Keratinocyte (primary cell): Measurements from ENCODE around the gene MTR. TPM values are rescaled to one million over a fixed set of nuclear protein-coding genes. Genes with fewer than 3 reads are reported as not detected.

Experiments used
- DNase-seq: peaks from one replicate; pipeline ENCODE4 v3.0.0-alpha.2; 2011; ENCODE audit warnings: low read depth, missing footprints, low spot score
- FAIRE-seq: peaks from 2 replicates; lab custom pipeline; 2011; peaks lifted over from hg19 to GRCh38; lab: Jason Lieb, UNC
- H2AFZ ChIP-seq: 2 replicates; pipeline ENCODE4 v1.6.0; 2012; ENCODE audit warnings: low read length, control low read depth, inconsistent platforms; ENCODE audit not compliant: control insufficient read depth
- H3K27ac ChIP-seq: 2 replicates; pipeline ENCODE4 v1.5.1; 2011; ENCODE audit warnings: low read length; ENCODE audit not compliant: control insufficient read depth, insufficient read depth
- H3K27me3 ChIP-seq: 3 replicates; pipeline ENCODE4 v1.6.0; 2011; ENCODE audit warnings: low read length; ENCODE audit not compliant: control insufficient read depth, insufficient read depth; ENCODE audit errors: extremely low read depth
- H3K36me3 ChIP-seq, 2 experiments: 2 replicates in 1 of 2; 3 replicates in 1 of 2; pipeline ENCODE4 v1.5.1; 2011; ENCODE audit warnings: low read length in 2 of 2, mild to moderate bottlenecking in 1 of 2; ENCODE audit not compliant: control insufficient read depth in 2 of 2, insufficient read depth in 2 of 2; ENCODE audit errors: extremely low read depth in 1 of 2
- H3K4me1 ChIP-seq: 3 replicates; pipeline ENCODE4 v1.5.1; 2011; ENCODE audit warnings: low read length; ENCODE audit not compliant: control insufficient read depth, insufficient read depth; ENCODE audit errors: extremely low read depth
- H3K4me2 ChIP-seq: 3 replicates; pipeline ENCODE4 v1.6.0; 2011; ENCODE audit warnings: low read depth, low read length; ENCODE audit not compliant: control insufficient read depth, insufficient read depth; ENCODE audit errors: extremely low read depth
- H3K4me3 ChIP-seq, 3 experiments: fragments of 200-600 bp in 1 of 3; sonication (generic) in 1 of 3; 2 replicates in 2 of 3; 3 replicates in 1 of 3; pipeline ENCODE4 v1.5.1; 2011 to 2016; ENCODE audit warnings: low read length in 3 of 3, mild to moderate bottlenecking in 3 of 3, control low read depth in 2 of 3, inconsistent platforms in 1 of 3, low read depth in 1 of 3, mixed read lengths in 1 of 3, mixed run types in 1 of 3, moderate library complexity in 1 of 3; ENCODE audit not compliant: control insufficient read depth in 2 of 3, insufficient read depth in 2 of 3; ENCODE audit errors: extremely low read depth in 1 of 3
- H3K79me2 ChIP-seq: 2 replicates; pipeline ENCODE4 v1.6.0; 2012; ENCODE audit warnings: low read length; ENCODE audit not compliant: control insufficient read depth, insufficient read depth
- H3K9ac ChIP-seq: 3 replicates; pipeline ENCODE4 v1.6.0; 2011; ENCODE audit warnings: low read length; ENCODE audit not compliant: control insufficient read depth, insufficient read depth; ENCODE audit errors: extremely low read depth
- H3K9me1 ChIP-seq: 3 replicates; pipeline ENCODE4 v1.6.0; 2011; ENCODE audit warnings: low read length; ENCODE audit not compliant: control insufficient read depth, insufficient read depth; ENCODE audit errors: extremely low read depth
- H3K9me3 ChIP-seq: 2 replicates; pipeline ENCODE4 v1.5.1; 2012; ENCODE audit warnings: low read depth, low read length; ENCODE audit not compliant: control insufficient read depth
- H4K20me1 ChIP-seq: 3 replicates; pipeline ENCODE4 v1.6.0; 2011; ENCODE audit warnings: low read length; ENCODE audit not compliant: control insufficient read depth, insufficient read depth; ENCODE audit errors: extremely low read depth
- EZH2 ChIP-seq: IDR thresholded peaks from one replicate; pipeline ENCODE4 v1.6.1; 2012; ENCODE audit warnings: inconsistent platforms, mild to moderate bottlenecking, low read length, moderate library complexity
- dilution Hi-C: fragments of 300-500 bp; cut with MboI; formaldehyde crosslinking; loops from one replicate; pipeline ENCODE4 v1.7.0; 2020; ENCODE audit warnings: low sequenced_read_pairs; ENCODE audit not compliant: extremely low pct_ligation_motif_present
- polyA plus RNA-seq, 5 experiments: library from polyadenylated mRNA; depleted of rRNA in 3 of 5; stranded (reverse) in 3 of 5; stranded (forward) in 1 of 5; unstranded in 1 of 5; fragments of >200 nt; gene quantifications; 1 replicate in 1 of 5; 2 replicates in 3 of 5; 3 replicates in 1 of 5; pipeline versions ENCODE4 v1.2.1 to v1.2.3, GENCODE V29; 2011 to 2012; ENCODE audit warnings: missing spikeins in 2 of 5, low read depth in 1 of 5, low replicate concordance in 1 of 5
- TF ChIP-seq, protein P1 (sequence below), 3 experiments: IDR thresholded peaks in 1 of 3; conservative IDR thresholded peaks in 1 of 3; optimal IDR thresholded peaks in 1 of 3; 2 replicates in 2 of 3; 3 replicates in 1 of 3; pipeline versions ENCODE3 to v1.5.1; 2011; ENCODE audit warnings: low read length in 3 of 3, mild to moderate bottlenecking in 3 of 3, moderate library complexity in 2 of 3, control low read depth in 1 of 3, inconsistent platforms in 1 of 3; ENCODE audit not compliant: insufficient read depth in 2 of 3; ENCODE audit errors: extremely low read depth in 1 of 3

MTR gene
- polyA plus RNA-seq, 1 donor (not counting 4 experiments of a cell fraction or from before 2014, with no cell fraction given), result 14.3 TPM

DNA sequence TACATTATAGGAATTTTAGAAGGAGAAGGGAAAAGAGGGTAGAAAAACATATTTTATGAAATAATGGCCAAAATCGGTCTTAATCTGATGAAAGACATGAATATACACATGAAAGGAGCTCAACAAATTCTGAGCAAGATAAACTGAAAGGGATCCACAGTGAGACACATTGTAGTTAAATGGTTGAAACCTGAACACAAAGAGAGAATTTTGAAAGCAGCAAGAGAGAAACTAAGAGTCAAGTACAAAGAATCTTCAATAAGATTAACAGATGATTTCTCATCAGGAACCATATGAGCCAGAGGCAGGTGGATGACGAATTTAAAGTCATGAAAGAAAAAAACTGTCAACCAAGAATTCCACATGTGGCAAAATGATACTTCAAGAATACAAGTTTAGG lies 15.8 kb upstream of the MTR start:
- H3K4me1 ChIP-seq, result no peaks in the 10 kb centered on the region
- no peak overlapping the region for H3K4me2 ChIP-seq
- no peaks in the 10 kb centered on the region for H3K27me3 ChIP-seq
- H3K36me3 ChIP-seq, result no peaks in the 10 kb centered on the region
- dilution Hi-C loops, result no loop called here
- H3K9me1 ChIP-seq, result no peaks in the 10 kb centered on the region
- no peak for DNase-seq
- no peaks in the 10 kb centered on the region for H3K9me3 ChIP-seq
- no peak overlapping the region for H2AFZ ChIP-seq
- no peak overlapping the region for H3K4me3 ChIP-seq
- H3K9ac ChIP-seq, result no peak overlapping the region
- no peak for TF ChIP-seq EZH2
- TF ChIP-seq, protein P1, sequence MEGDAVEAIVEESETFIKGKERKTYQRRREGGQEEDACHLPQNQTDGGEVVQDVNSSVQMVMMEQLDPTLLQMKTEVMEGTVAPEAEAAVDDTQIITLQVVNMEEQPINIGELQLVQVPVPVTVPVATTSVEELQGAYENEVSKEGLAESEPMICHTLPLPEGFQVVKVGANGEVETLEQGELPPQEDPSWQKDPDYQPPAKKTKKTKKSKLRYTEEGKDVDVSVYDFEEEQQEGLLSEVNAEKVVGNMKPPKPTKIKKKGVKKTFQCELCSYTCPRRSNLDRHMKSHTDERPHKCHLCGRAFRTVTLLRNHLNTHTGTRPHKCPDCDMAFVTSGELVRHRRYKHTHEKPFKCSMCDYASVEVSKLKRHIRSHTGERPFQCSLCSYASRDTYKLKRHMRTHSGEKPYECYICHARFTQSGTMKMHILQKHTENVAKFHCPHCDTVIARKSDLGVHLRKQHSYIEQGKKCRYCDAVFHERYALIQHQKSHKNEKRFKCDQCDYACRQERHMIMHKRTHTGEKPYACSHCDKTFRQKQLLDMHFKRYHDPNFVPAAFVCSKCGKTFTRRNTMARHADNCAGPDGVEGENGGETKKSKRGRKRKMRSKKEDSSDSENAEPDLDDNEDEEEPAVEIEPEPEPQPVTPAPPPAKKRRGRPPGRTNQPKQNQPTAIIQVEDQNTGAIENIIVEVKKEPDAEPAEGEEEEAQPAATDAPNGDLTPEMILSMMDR (optimal IDR thresholded peaks at IDR 0.05 in 1 of 3, IDR thresholded peaks at IDR 0.05 in 1 of 3, conservative IDR thresholded peaks at IDR 0.05 in 1 of 3; ENCODE audit: extremely low read depth in 1 of 3, insufficient read depth in 2 of 3, low read length in 3 of 3), result no peak
- no peak for FAIRE-seq
- H3K79me2 ChIP-seq, result no peaks in the 10 kb centered on the region
- H3K27ac ChIP-seq, result no peak overlapping the region
- no peaks in the 10 kb centered on the region for H4K20me1 ChIP-seq

- dilution Hi-C loops, result no loop called here
- TF ChIP-seq, protein P1 (optimal IDR thresholded peaks at IDR 0.05 in 1 of 3, IDR thresholded peaks at IDR 0.05 in 1 of 3, conservative IDR thresholded peaks at IDR 0.05 in 1 of 3; ENCODE audit: extremely low read depth in 1 of 3, insufficient read depth in 2 of 3, low read length in 3 of 3), result no peak
- no peak for TF ChIP-seq EZH2
- DNase-seq (no peak), FAIRE-seq (no peak)
- no peak overlapping the region for H3K27ac ChIP-seq
- no peaks in the 10 kb centered on the region for H3K79me2 ChIP-seq
- H3K36me3 ChIP-seq, result no peaks in the 10 kb centered on the region
- no peaks in the 10 kb centered on the region for H3K27me3 ChIP-seq
- H4K20me1 ChIP-seq, result no peaks in the 10 kb centered on the region
- no peak overlapping the region for H3K4me3 ChIP-seq
- no peak overlapping the region for H2AFZ ChIP-seq
- H3K9me3 ChIP-seq, result no peaks in the 10 kb centered on the region
- no peaks in the 10 kb centered on the region for H3K9me1 ChIP-seq
- no peak overlapping the region for H3K9ac ChIP-seq
- H3K4me2 ChIP-seq, result no peak overlapping the region
- H3K4me1 ChIP-seq, result no peaks in the 10 kb centered on the region
These were observed 9.6 kb upstream of the MTR start for GRCh38 chr1:236785477-236785876.
